ENCODE measurements around the gene L3MBTL4.
"Not testable (repeated sequence)": the region's sequence is repeated elsewhere in the genome, so short reads cannot be mapped to it uniquely, and the experiment has no call there.

The L3MBTL4 gene

DNA sequence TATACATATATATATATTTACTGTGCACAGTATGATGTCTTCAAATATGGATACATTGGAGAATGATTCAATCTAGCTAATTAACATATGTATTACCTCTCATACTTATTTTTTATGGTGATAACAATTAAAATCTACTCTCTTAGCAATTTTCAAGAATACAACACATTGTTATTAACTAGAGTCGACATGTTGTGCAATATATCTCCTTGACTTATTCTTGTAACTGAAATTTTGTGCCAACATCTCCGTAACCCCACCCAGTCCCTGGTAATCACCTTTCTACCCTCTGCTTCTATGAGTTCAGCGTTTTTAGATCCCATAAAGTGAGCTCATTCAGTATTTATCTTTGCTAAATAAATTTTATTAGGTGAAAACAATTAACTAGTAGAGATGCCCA lies 303.0 kb downstream of the L3MBTL4 start:
- no peak for FAIRE-seq
- TF ChIP-seq POLR2A (IDR thresholded peaks at IDR 0.05; ENCODE audit: low read depth, low read length): no peak

GRCh38 chr18:6109743-6110142 lies 305.0 kb downstream of the L3MBTL4 start:
- no peak for TF ChIP-seq POLR2A (IDR thresholded peaks at IDR 0.05; ENCODE audit: low read depth, low read length)
- no peak for DNase-seq (ENCODE audit: insufficient read length, low spot score)
- no peak for FAIRE-seq

More for the DNA sequence above, 303.0 kb downstream of the L3MBTL4 start:
- no peak for DNase-seq (ENCODE audit: insufficient read length, low spot score)

GRCh38 chr18:6107794-6108193 lies 306.9 kb downstream of the L3MBTL4 start:
- no peak for FAIRE-seq
- DNase-seq (ENCODE audit: insufficient read length, low spot score): no peak
- no peak for TF ChIP-seq POLR2A (IDR thresholded peaks at IDR 0.05; ENCODE audit: low read depth, low read length)

GRCh38 chr18:6106091-6106685 lies 308.5 kb downstream of the L3MBTL4 start:
- DNase-seq (ENCODE audit: insufficient read length, low spot score) (no peak), FAIRE-seq (no peak)
- no peak for TF ChIP-seq POLR2A (IDR thresholded peaks at IDR 0.05; ENCODE audit: low read depth, low read length)

- FAIRE-seq (no peak), DNase-seq (ENCODE audit: insufficient read length, low spot score) (no peak)
- no peak for TF ChIP-seq POLR2A (IDR thresholded peaks at IDR 0.05; ENCODE audit: low read depth, low read length)
These were observed 311.0 kb downstream of the L3MBTL4 start for GRCh38 chr18:6103741-6104140.

- DNase-seq (ENCODE audit: insufficient read length, low spot score) (no peak), FAIRE-seq (no peak)
- no peak for TF ChIP-seq POLR2A (IDR thresholded peaks at IDR 0.05; ENCODE audit: low read depth, low read length)
These were observed 318.0 kb downstream of the L3MBTL4 start for GRCh38 chr18:6096730-6097129.

- DNase-seq (ENCODE audit: insufficient read length, low spot score) (no peak), FAIRE-seq (no peak)
- no peak for TF ChIP-seq POLR2A (IDR thresholded peaks at IDR 0.05; ENCODE audit: low read depth, low read length)
These were observed 326.3 kb downstream of the L3MBTL4 start for GRCh38 chr18:6088432-6088831.

- FAIRE-seq (no peak), DNase-seq (ENCODE audit: insufficient read length, low spot score) (no peak)
- TF ChIP-seq POLR2A (IDR thresholded peaks at IDR 0.05; ENCODE audit: low read depth, low read length): no peak
These were observed 328.0 kb downstream of the L3MBTL4 start for GRCh38 chr18:6086731-6087130.

GRCh38 chr18:6079406-6079805 lies 335.3 kb downstream of the L3MBTL4 start:
- TF ChIP-seq POLR2A (IDR thresholded peaks at IDR 0.05; ENCODE audit: low read depth, low read length): no peak
- FAIRE-seq (no peak), DNase-seq (ENCODE audit: insufficient read length, low spot score) (no peak)

DNA sequence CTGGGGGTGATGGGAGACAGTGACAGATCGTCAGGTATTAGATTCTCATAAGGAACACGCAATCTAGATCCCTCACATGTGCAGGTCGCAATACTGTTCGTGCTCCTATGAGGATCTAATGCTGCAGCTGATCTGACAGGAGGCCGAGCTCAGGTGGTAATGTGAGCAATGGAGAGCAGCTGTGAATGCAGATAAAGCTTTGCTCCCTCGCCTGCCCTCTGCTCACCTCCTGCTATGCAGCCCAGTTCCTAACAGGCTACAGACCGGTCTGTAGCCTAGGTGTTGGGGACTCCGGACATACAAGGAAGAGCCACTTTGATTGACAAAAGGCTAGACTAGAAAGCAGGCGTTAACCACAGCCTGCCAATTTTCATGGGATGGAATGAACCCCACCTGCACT lies 335.8 kb downstream of the L3MBTL4 start:
- DNase-seq (ENCODE audit: insufficient read length, low spot score) (no peak), FAIRE-seq (no peak)
- no peak for TF ChIP-seq POLR2A (IDR thresholded peaks at IDR 0.05; ENCODE audit: low read depth, low read length)

- FAIRE-seq; DNase-seq (ENCODE audit: insufficient read length, low spot score): not testable (repeated sequence)
These were observed 342.3 kb downstream of the L3MBTL4 start for GRCh38 chr18:6072423-6072822.

DNA sequence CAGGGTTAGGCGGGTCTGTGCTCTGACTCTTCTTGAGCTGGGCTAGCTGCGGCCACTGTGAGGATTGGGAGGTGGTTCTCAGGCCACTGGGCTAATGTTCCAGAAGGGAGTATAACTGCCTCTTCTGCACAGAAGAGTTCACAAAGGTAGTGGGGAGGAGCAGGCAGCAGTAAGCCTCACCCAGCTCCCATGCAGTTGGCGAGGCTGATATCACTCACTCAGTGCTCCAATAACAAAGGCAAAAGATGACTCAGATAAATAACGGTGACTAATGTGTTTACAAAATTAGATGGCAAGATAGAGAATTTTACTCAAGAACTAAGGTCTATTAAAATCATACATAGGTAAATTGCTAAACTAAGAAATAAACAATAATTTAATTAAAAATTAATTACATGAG lies 345.2 kb downstream of the L3MBTL4 start:
- DNase-seq (ENCODE audit: insufficient read length, low spot score) (no peak), FAIRE-seq (no peak)
- no peak for TF ChIP-seq POLR2A (IDR thresholded peaks at IDR 0.05; ENCODE audit: low read depth, low read length)

DNA sequence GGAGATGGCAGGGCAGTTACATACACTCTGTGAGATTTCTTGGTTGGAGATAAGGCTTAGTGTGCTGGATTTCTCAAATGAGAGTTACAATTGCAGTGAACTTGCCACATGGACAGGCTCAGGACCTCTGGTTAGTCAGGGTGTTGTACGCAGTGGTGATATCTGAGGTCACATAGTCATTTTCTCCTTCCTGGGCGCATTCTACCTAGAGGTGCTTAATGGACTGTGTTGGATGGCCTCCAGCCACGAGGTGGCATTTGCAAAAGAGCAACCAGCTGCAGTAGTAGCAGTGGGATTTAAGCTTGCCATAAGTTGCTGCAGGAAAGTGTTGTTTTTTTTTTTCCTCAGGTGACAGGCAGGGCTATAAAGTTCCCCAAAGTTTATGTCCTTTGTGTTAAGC lies 345.6 kb downstream of the L3MBTL4 start:
- DNase-seq (ENCODE audit: insufficient read length, low spot score) (no peak), FAIRE-seq (no peak)
- TF ChIP-seq POLR2A (IDR thresholded peaks at IDR 0.05; ENCODE audit: low read depth, low read length): no peak

DNA sequence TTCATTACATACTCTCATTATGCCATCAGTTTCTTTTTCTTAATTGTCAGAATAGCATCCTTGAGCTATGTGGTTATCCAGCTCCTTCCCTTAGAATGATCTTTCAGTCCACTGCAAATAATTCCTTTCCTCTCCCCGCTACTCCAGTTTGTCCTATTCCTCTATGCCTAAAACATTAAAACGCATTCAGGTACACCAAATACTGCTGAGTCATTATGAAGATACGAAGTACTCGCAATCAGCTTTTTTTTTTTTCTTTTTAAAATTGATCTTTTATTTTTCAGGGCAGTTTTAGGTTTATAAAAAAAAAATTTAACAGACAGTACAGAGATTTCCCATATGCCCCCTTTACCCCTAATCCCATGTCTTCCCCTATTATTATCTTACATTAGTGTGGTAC lies 354.6 kb downstream of the L3MBTL4 start:
- TF ChIP-seq POLR2A (IDR thresholded peaks at IDR 0.05; ENCODE audit: low read depth, low read length): no peak
- DNase-seq (ENCODE audit: insufficient read length, low spot score) (no peak), FAIRE-seq (no peak)

DNA sequence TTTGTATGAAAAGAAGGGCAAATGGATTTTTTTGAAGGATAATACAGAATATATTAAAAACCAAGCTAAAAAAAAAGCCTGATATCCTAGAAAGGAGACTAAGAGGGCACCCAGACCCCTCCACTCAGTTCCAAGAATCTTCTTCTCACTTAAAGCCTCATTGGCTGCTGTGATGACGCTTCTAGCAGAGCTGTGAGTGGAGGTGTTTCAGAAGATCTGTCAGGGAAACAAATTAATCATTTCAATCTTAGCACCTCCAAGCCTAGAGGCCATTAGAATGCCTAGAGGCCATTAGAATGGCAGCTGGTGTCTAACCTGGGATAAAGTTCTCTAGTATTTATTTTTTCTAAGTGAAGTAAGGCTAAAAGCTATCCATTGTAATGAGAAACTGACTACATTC lies 355.2 kb downstream of the L3MBTL4 start:
- no peak for TF ChIP-seq POLR2A (IDR thresholded peaks at IDR 0.05; ENCODE audit: low read depth, low read length)
- FAIRE-seq (no peak), DNase-seq (ENCODE audit: insufficient read length, low spot score) (no peak)

DNA sequence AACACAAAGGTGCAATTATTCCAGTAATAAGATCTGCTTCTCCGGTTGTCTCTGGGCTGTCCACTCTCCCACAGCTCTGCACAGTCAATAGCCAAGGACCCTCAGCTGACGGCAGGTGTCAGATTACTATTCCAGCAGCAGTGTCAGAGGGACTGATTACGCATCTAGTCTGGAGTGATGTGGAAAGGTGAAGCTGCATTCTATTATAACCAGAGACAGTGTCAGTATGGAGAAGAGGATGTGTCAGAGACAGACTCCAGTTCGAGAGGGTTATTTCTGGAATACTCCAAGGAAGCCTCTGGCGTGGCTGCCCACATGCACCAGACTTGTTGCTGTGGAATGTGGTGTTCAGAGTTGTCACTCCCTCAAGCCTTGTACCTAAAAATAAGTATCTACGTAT lies 355.8 kb downstream of the L3MBTL4 start:
- FAIRE-seq (no peak), DNase-seq (ENCODE audit: insufficient read length, low spot score) (no peak)
- TF ChIP-seq POLR2A (IDR thresholded peaks at IDR 0.05; ENCODE audit: low read depth, low read length): no peak
